NCI-H1436 (cell line): ENCODE measurements around the gene MC1R.
"Not testable (repeated sequence)": the region's sequence is repeated elsewhere in the genome, so short reads cannot be mapped to it uniquely, and the experiment has no call there.

ENCODE experiments used
- DNase-seq: peaks from one replicate; lab custom pipeline; 2025; lab: John Stamatoyannopoulos, UW

The MC1R gene

DNA sequence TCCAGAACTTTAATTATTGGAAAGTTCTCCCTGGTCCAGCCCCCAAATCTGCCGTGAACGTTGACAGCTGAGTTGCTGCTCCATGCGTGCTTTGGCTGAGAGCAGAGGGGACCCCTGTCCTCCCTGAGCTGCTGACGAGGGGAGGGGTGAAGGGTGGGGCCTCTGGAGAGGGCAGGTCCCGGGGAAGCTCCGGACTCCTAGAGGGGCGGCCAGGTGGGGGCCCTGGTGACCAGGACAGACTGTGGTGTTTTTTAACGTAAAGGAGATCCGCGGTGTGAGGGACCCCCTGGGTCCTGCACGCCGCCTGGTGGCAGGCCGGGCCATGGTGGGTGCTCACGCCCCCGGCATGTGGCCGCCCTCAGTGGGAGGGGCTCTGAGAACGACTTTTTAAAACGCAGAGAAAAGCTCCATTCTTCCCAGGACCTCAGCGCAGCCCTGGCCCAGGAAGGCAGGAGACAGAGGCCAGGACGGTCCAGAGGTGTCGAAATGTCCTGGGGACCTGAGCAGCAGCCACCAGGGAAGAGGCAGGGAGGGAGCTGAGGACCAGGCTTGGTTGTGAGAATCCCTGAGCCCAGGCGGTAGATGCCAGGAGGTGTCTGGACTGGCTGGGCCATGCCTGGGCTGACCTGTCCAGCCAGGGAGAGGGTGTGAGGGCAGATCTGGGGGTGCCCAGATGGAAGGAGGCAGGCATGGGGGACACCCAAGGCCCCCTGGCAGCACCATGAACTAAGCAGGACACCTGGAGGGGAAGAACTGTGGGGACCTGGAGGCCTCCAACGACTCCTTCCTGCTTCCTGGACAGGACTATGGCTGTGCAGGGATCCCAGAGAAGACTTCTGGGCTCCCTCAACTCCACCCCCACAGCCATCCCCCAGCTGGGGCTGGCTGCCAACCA is at the start of gene MC1R:
Gene MC1R, plus strand, starts transcription at position 410 of the 895 bp plus-strand sequence. Its CDS starts 397 bp downstream, at position 807.
- DNase-seq, result peak; percentile 75

DNA sequence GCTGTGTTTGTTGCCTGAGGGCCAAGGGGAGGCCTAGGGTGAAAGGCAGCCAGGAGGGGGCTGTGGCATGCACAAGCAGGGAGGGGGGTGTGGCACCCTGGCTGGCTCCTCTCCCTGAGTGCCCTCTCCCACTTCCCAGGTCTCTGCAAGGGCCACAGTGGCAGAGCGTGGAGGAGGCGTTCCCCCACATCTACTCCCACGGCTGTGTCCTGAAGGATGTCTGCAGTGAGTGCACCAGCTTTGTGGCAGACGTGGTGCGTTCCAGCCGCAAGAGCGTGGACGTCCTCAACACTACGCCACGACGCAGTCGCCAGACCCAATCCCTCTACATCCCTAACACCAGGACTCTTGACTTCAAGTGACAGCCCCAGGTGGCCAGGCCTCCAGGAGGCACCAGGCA is 48.8 kb upstream of the MC1R start:
- no peak for DNase-seq

DNA sequence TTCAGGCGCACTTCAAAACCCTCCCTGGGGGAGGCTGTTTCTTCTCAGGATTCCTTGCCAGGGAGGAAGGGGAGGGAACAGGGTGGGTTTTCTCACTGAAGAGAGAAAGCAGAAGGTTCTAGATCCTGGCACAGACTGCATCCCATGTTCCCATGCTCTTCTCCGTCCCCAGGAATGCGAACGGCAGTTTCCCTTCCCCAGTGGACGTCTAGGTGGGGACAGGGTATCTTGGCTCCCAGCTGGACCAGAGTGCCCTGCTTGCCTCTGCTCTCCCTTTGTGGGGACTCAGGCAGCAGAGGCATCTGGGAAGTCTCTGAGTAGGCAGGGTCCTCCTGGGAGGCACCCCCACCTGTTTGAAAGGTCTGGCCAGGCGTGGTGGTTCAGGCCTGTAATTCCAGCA is 48.2 kb upstream of the MC1R start:
- DNase-seq, result no peak

DNA sequence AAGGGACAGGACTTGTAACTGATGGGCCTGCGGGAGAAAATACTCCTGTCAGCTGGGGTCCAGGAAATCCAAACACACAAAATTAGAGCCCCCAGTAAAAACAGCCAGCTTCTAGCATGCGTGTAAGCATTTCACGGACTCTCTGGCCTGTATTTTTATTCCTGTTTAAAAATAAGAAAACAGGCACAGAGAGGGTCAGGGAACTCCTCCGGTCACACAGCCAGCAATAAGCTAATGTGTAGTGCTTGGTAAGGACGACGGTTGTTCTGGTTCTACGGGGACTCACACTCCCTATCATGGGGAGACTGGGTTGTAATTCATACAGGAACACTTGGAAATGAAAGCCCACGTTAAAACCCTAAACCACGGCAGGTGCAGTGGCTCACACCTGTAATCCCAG is 46.8 kb upstream of the MC1R start:
- DNase-seq, result no peak

DNA sequence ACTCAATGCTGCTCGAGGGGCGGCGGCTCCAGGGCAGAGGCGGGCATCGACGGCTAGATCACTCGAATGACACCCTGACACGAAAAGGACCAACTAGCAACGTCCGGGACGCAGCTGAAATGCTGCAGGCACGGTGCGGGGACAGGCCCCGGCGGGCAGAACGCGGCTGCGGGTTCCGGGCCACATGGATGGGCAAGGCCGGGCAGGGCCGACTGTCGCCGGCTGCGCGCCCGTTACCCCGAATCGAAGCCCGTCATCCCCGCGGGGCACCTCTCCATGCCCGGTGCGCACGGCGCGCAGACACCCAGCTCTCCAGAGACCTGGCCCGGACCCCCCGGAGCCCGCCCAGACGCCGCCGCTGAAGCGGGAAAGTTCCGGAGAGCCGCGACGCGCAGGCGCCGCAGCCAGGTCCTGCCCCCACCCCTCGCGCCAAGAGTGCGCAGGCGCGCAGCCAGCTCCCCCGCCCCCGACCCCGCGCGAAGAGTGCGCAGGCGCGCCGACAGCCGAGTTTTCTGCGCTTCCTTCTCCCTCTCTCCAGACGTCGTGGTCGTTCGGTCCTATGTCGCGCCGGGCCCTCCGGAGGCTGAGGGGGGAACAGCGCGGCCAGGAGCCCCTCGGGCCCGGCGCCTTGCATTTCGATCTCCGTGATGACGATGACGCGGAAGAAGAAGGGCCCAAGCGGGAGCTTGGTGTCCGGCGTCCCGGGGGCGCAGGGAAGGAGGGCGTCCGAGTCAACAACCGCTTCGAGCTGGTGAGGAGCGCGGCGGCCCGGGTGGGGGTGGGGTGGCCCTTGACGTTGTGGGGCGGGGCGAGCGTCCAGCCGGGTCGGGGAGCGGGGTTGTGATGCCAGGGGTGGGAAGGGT is 45.3 kb upstream of the MC1R start, which contains the start of gene TCF25:
Gene TCF25, plus strand, starts transcription at position 484 of the 863 bp plus-strand sequence. Its CDS starts 76 bp downstream, at position 560.
- peak; percentile 87 for DNase-seq

DNA sequence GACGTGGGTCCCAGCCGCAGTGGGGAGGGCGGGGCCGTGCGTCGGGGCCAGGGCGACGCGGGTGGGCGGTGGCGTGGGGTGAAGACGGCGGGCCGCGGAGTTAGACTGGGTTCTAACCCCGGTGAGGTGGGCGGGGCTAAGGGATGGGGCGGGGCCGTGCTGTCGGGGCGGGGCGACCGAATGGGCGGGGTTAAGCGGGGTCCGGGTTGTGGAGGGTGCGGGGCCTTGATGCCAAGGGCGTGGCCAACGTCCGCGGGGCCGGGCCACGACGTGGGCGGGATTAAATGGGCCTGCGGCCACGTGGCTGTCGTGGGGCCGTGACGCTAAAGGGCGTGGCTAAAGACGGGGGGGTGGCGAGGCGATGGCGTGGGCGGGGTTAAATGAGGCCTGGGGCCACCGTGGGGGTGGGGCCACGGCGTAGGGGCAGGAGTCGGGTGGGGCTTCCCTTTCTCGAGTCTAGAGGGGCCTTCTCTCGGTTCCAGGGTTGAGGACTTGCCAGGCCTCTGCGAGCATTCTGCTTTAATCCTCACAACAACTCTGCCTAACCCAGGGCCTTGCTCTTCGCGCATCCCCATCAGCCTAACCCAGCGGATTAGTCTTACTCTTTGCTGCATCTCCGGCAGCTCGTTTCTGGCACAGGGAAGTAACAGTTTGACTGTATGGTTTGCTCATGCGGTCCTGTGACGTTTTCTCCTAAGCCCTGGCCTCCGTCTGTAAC is 44.5 kb upstream of the MC1R start:
- DNase-seq, result peak; percentile 94

DNA sequence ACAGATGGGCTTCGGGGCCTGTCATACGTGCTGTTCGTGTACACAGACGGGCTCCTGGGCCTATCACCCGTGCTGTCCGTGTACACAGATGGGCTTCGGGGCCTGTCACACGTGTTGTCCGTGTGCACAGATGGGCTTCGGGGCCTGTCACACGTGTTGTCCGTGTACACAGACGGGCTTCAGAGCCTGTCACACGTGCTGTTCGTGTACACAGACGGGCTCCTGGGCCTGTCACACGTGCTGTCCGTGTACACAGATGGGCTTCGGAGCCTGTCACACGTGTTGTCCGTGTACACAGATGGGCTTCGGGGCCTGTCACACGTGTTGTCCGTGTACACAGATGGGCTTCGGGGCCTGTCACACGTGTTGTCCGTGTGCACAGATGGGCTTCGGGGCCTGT is 39.5 kb upstream of the MC1R start:
- not testable (repeated sequence) for DNase-seq

DNA sequence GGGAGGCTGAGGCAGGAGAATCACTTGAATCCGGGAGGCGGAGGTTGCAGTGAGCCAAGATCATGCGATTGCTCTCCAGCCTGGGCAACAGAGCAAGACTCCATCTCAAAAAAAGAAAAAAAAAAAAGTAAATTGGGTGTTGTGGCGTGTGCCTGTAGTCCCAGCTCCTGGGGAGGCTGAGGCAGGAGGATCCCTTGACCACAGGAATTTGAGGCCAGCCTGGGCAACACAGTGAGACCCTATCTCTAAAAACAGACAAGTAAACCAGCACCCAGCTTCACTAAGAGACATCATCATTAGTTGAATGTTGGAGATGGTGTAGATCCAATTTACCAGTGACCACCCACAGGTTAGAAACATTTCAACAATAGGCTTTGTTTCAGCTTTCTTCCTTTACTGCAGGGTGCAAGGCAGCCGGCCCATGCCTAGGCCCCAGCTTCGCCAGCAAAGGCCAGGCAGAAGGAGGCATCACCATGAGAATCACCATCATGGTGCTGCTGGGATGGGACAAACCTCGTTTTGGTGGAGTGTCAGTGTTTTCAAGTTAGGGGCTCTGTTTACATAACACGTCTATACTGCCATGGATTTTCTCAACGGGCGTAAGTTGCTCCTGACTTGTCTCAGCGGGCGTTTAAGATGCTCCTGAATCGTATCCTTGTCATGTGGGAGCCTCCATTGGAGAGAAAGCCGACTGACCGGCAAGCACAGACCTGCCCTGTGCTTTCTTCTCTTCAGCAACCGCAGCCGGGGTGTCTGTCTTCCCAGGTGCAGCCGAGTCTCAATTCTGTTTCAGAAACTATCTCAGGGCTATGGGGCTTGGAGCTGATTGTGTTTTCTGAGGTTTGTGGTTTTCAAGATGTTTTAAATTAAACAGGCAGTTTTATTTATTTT is 37.9 kb upstream of the MC1R start:
- no peak for DNase-seq

DNA sequence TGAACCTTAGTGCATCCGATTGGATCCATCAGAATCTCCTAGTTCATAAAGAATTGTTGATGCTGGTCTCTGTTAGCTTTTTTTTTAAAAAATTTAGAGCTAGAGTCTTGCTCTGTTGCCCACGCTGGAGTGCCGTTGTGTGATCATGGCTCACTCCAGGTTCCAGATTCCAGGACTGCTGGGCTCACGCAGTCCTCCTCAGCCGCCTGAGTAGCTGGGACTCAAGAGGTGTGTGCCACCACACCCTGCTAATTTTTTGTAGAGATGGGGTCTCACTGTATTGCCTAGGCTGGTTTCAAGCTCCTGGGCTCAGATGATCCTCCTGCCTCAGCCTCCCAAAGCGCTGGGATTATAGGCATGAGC is 37.3 kb upstream of the MC1R start:
- DNase-seq, result no peak

DNA sequence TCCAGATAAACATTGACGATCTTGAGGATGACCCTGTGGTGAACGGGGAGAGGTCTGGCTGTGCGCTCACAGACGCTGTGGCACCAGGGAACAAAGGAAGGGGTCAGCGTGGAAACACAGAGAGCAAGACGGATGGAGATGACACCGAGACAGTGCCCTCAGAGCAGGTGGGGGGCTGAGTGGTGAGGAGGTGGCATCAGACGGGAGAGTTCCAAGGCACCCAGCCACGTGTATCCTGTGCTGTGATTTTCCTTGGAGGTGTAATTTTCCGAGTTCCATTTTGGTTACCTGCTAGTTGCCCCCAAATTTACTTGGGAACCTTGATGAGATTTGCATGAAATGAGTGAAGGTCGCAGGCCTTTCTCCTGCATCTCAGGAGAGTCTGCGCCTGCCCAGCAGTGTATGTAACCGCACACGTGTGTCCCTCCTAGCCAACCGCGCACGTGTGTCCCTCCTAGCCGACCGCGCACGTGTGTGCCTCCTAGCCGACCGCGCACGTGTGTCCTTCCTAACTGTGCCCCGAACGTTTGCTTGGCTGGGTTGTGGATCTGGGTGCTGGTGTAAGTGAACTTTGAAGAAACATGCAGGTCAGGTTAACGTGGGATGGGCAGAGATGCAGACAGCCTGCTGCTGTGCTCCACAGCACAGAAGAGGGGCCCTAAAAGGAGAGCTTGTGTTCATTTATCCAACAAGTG is 35.2 kb upstream of the MC1R start:
- DNase-seq, result no peak

DNA sequence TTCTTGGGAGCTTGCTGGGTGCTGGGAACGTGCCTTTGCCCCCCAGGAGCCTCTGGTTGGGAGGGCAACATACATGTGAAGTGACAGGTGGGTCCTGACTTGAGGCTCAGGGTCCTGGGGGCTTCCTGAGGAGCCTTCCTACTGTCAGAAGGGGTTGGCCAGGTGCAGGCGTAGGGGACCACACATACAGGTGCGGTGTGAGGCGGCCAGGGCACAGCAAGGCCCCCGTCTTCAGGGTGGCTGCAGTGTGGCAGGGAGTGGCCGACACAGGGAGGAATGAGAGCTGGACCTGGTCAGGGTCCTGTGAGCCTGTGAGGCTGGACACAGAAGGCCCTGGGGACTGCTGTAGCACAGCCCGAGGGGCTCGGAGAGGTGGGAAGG is 34.6 kb upstream of the MC1R start:
- no peak for DNase-seq

DNA sequence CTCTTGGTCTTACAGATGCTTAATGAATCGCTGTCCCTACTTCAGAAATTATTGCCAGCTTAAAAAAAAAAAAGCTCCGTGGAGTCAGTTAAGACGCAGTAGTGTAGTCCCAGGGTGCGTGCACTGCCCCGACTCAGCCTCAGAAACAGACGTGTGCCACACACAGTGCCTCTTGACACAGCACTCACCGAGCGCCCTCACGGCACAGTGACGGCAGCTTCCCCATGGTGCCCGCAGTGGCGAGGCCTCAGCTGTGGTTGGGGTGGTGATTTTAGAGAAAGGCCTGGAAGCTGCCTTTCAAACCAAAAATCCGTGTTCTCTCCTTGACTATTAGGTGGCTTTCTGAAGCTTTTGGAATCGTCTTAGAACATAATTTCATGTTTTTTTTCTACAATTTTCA is 31.4 kb upstream of the MC1R start:
- DNase-seq, result no peak

DNA sequence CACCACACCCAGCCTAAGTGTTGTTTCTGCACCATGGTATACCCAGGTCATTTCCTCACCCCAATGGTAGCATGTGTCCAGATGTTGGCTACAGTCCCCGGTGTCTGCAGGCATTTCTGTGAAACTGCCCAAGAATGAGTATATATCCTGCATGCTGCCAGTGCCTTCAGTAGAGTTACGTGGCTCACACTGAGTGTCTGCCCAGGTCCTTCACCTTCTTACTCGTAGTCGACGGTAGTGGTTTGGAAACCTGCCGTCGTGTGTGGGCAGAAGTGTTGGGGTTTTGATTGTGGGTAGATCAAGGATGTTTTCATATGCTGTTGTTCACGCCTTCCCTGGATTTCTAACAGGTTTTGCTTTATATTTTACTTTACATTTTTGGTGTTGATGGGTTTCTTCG is 28.5 kb upstream of the MC1R start:
- DNase-seq, result no peak

DNA sequence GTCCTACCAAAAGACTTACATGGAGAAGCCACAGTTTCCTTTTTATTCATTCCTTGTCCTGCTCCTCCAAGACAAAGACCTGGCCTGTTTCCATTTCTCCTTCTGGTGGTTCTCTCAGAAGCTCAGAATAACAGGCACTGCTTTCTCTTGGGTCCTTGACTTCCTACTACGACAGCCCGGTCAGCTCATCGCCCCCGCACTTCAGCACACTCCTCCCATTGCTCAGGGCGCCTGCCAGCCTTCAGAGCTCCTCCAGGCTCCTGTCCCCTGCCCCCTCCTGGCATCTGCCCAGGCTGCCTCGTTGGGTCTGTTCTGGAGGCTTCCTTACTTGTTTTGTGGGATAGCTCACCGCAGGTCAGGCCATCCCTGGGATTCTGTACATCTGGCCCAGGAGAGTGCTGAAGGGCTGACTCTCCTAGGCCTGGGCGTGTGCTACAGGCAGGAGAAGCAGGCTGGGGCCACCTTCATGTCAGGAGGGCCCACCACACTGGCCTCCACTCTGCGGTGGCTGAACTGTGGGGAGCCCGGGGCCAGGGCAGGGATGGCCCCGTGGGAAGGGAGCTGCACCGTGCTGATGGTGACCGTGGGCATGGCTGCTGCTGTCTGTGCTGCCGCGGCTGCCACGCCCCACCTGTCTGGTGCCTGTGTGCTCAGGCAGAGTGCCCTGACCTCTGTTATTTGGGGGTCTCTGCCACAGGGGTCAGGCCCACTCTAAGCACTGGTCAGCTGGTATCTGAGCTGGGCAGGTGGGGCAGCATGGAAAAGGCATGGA is 27.6 kb upstream of the MC1R start:
- DNase-seq, result no peak

DNA sequence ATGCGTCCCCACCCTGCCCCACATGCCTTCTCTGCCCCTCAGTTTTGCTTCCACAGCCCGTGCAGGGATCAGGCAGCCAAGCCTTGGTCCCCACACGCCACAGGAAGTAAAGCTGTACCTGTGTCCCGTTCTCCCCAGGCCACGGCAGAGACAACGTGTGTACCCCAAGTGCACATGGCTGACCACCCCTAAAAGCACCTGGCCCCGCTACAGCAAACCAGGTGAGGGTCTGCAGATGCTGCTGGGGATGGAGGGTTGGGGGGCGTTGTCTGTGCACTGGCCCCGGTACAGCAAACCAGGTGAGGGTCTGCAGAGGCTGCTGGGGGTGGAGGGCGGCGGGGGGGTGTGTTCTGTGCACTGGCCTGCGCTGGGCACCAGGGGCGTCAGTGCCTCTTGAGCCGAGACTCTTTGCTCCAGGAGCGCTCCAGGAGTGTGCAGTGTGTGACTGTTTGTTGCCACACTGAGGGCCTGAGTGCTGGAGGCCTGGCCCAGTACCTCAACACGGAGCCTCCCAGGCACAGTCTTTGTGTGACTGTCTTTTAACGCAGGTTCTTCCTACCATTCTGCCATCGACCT is 26.5 kb upstream of the MC1R start:
- DNase-seq, result no peak

DNA sequence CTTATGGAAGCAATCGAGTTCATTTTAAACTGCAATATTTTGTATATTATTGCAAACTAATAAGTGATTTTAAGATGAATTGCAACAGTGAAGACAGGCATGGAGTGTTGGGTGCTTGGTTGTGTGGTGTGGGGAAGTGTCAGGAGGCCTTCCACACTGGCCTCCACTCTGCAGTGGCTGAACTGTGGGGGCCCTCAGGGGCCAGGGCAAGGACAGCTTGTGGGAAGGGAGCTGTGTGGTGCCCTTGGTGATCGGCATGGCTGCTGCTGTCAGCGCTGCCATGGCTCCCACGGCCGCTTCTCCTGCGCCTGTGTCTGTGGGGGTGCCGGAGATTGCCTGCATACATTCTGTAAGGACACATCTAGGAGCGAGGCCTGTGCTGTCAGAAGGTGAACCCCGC is 26.0 kb upstream of the MC1R start:
- no peak for DNase-seq

DNA sequence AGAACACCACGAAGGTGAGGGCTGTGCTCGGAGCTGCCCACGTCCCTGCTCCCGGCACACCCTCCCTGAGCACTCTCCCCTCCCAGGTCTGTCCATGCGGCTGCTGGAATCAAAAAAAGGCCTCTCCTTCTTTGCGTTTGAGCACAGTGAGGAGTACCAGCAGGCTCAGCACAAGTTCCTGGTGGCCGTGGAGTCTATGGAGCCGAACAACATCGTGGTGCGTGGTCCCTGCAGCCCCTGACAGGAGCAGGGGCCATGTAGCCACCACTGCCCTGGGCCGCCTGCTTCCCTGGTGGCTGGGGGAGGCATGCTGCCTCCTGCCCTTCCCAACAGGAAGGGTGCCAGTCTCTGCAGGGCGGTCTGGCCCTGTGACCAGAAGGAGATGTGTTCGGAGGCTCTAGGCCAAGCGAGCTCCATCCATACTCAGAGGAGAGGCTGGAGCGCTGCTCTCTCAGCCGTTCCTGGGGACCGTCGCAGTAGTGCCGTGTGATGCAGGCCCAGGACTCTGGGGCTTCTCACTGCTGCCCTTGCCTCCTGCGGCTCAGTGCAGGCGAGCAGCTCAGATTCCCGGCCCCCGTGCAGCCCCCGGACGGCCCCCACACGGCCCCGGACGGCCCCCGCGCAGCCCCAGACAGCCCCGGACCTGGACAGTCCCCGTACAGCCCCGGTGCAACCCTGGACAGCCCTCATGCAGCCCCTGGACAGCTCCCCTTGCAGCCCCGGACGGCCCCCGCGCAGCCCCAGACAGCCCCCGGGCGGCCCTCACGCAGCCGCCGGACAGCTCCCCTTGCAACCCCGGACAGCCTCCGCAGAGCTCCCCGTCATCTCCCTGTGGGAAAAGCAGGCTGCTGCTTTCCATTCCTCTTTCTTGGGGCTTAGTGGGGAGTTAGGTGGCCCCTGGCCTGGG is 24.8 kb upstream of the MC1R start:
- DNase-seq, result no peak

DNA sequence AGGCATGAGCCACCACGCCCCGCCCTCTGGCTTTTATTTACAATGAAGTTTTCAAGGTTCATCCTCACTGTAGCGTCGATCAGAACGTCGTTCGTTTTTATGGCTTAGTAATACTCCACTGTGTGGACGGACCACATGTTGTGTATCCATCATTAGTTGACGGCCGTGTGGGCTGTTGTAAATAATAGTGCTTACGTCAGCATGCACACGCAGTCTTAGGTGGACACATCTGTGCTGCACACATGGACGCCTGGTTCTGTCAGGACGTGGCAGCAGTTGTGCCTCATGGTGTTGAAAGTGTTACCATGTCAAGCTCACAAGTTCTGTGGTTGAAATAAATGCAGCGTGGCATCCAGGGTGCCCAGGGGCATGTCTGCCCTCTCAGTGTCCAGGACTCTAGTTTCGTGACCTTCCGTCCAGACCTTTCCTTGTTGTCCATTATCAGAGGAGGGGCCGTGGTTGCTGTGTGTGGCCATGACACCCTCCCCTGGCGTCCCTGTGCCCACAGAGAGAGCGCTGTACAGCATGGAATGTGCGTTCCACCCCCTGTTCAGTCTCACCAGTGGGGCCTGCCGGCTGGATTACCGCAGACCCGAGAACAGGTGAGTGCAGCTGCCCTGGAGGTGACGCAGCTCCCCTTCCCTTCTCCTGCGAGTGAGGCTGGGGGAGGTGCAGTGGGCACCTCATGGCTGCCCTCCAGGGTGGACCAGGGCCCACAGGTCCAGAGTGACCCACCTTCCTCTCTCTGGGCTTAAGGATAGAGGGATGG is 23.0 kb upstream of the MC1R start:
- no peak for DNase-seq
